GM12873 (cell line): ENCODE data around the gene ADAMTS8.

Experiments
- CTCF ChIP-seq: IDR thresholded peaks from 2 replicates; pipeline ENCODE4 v1.5.1; 2012; ENCODE audit warnings: low read depth, mild to moderate bottlenecking, moderate library complexity, low read length, control low read depth; ENCODE audit not compliant: insufficient read depth; ENCODE audit errors: missing control alignments

Gene ADAMTS8

GRCh38 chr11:130420478-130421198 is 7.8 kb downstream of the ADAMTS8 start:
- no peak for TF ChIP-seq CTCF

- TF ChIP-seq CTCF, result no peak
Measured at GRCh38 chr11:130418756-130419155, 9.7 kb downstream of the ADAMTS8 start.

- no peak for TF ChIP-seq CTCF
Measured at GRCh38 chr11:130418210-130418609, 10.2 kb downstream of the ADAMTS8 start.

- TF ChIP-seq CTCF, result no peak
Measured at GRCh38 chr11:130416906-130417305, 11.5 kb downstream of the ADAMTS8 start.

GRCh38 chr11:130416530-130416882 is 11.9 kb downstream of the ADAMTS8 start:
- TF ChIP-seq CTCF, result no peak

- TF ChIP-seq CTCF, result no peak
Measured at GRCh38 chr11:130415731-130416529, 12.5 kb downstream of the ADAMTS8 start.

- no peak for TF ChIP-seq CTCF
Measured at GRCh38 chr11:130414107-130415080, 14.0 kb downstream of the ADAMTS8 start.
